Measurements from ENCODE around the gene SMIM1.

The SMIM1 gene

GRCh38 chr1:3819771-3820200, 47.2 kb downstream of the SMIM1 start:
- no peak for DNase-seq (ENCODE audit: extremely low read depth, low read depth)
- no peak overlapping the region for H3K4me3 ChIP-seq (replicated peaks; ENCODE audit: low read depth, low read length)
- no peak for TF ChIP-seq CTCF (IDR thresholded peaks at IDR 0.05; ENCODE audit: low read depth, low read length, missing control alignments)

GRCh38 chr1:3820316-3820715, 47.8 kb downstream of the SMIM1 start:
- no peak for TF ChIP-seq CTCF (IDR thresholded peaks at IDR 0.05; ENCODE audit: low read depth, low read length, missing control alignments)
- DNase-seq (ENCODE audit: extremely low read depth, low read depth) = no peak
- no peak overlapping the region for H3K4me3 ChIP-seq (replicated peaks; ENCODE audit: low read depth, low read length)

- DNase-seq (ENCODE audit: extremely low read depth, low read depth) = no peak
- TF ChIP-seq CTCF (IDR thresholded peaks at IDR 0.05; ENCODE audit: low read depth, low read length, missing control alignments) = no peak
- no peak overlapping the region for H3K4me3 ChIP-seq (replicated peaks; ENCODE audit: low read depth, low read length)
Observed at GRCh38 chr1:3821004-3821403, 48.5 kb downstream of the SMIM1 start.

DNA sequence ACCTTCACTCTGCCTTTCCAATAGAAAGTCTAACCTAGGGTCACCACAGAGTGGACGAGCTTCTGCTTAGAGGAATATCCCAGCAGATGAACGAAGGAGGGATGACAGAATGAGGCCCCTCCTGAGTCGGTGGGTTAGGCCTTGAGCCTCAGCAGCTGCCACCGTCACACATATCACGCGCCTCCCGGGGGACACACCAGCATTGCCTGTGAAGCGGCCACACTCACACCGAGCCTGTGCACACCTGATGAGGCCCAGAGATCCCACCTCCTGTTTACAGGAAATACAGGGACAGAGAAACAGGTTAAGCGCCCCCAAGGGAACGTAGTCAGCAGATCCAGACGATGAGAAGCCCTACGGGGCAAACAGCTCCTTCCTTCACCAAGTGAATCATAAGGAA, 48.9 kb downstream of the SMIM1 start:
- no peak overlapping the region for H3K4me3 ChIP-seq (replicated peaks; ENCODE audit: low read depth, low read length)
- TF ChIP-seq CTCF (IDR thresholded peaks at IDR 0.05; ENCODE audit: low read depth, low read length, missing control alignments) = no peak
- no peak for DNase-seq (ENCODE audit: extremely low read depth, low read depth)

- no peak for TF ChIP-seq CTCF (IDR thresholded peaks at IDR 0.05; ENCODE audit: low read depth, low read length, missing control alignments)
- H3K4me3 ChIP-seq (replicated peaks; ENCODE audit: low read depth, low read length) = no peak overlapping the region
- no peak for DNase-seq (ENCODE audit: extremely low read depth, low read depth)
Observed at GRCh38 chr1:3821908-3822307, 49.4 kb downstream of the SMIM1 start.

DNA sequence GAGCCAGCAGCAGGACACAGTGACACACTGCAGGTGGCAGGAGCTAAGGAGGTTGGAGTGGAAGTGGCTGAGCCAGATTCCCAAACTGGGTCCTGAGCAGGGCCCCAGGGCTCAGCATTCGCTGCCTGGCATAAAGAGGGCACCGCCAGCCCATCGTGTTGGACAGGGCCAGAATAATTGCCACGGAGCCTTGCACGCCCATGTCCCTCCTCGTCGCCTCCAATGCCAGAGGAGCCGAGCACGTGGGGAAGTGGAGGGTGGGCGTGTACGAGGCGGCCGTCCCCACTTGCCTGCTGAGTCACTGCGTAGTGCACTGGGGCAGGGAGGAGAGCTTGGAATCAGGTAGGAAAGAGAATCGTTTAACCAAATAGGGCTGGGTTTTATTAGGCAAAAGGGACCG, 49.9 kb downstream of the SMIM1 start:
- no peak for TF ChIP-seq CTCF (IDR thresholded peaks at IDR 0.05; ENCODE audit: low read depth, low read length, missing control alignments)
- no peak for DNase-seq (ENCODE audit: extremely low read depth, low read depth)
- no peak overlapping the region for H3K4me3 ChIP-seq (replicated peaks; ENCODE audit: low read depth, low read length)

DNA sequence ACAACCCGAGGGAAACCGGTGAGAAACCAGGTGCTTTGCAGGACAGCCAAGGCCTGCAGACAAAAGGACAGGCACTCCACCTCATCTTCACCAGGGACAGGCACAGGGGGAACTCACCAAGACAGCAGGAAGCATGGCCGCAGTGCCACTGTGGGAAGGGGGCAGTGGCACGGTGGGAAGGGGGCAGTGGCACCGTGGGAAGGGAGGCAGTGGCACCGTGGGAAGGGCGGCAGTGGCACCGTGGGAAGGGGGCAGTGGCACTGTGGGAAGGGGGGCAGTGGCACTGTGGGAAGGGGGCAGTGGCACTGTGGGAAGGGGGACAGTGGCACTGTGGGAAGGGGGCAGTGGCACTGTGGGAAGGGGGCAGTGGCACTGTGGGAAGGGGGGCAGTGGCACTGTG, 52.1 kb downstream of the SMIM1 start:
- no peak for DNase-seq (ENCODE audit: extremely low read depth, low read depth)
- TF ChIP-seq CTCF (IDR thresholded peaks at IDR 0.05; ENCODE audit: low read depth, low read length, missing control alignments) = no peak
- no peak overlapping the region for H3K4me3 ChIP-seq (replicated peaks; ENCODE audit: low read depth, low read length)

Measured in HFF-Myc (cell line).